Stimulated activated CD4-positive, alpha-beta T cell treated with anti-CD3 and anti-CD28 coated beads, TNF-alpha, amount 100 ng/mL, for 24 hours (primary cell): ENCODE data around the gene LAMB2.

Experiments
- DNase-seq, 3 experiments: peaks; one replicate each; pipeline ENCODE4 v3.0.0-alpha.2; 2020; ENCODE audit warnings: low read depth in 3 of 3

The LAMB2 gene

GRCh38 chr3:49076116-49076515 lies 56.7 kb downstream of the LAMB2 start:
- no peak for DNase-seq
